K562 (cell line): ENCODE data around the gene C1QTNF12. TPM values are rescaled to one million over a fixed set of nuclear protein-coding genes. Genes with fewer than 3 reads are reported as not detected.

Source experiments
- CHD2 ChIP-seq: IDR thresholded peaks from 2 replicates; pipeline ENCODE4 v1.6.1; 2011; ENCODE audit warnings: low read depth, low read length
- ELK3 ChIP-seq: fragments of 450-650 bp; formaldehyde crosslinking; IDR thresholded peaks from 2 replicates; pipeline ENCODE4 v1.4.0; 2020; ENCODE audit warnings: mild to moderate bottlenecking
- ERF ChIP-seq: fragments of 450-650 bp; formaldehyde crosslinking; IDR thresholded peaks from 2 replicates; pipeline ENCODE4 v1.4.0; 2020; ENCODE audit warnings: mild to moderate bottlenecking, mixed read lengths
- ETS2 ChIP-seq: IDR thresholded peaks from 2 replicates; pipeline ENCODE4 v1.6.1; 2016; ENCODE audit warnings: borderline replicate concordance, missing genetic modification characterization, mild to moderate bottlenecking, moderate library complexity, missing compliant biosample characterization; ENCODE audit not compliant: poor library complexity, severe bottlenecking
- FOXJ2 ChIP-seq: fragments of 200-800 bp; sonication (Bioruptor generic); IDR thresholded peaks from 2 replicates; pipeline ENCODE4 v1.6.1; 2016; ENCODE audit warnings: missing genetic modification characterization, missing compliant biosample characterization
- FOXK1 ChIP-seq: sonication (generic); formaldehyde crosslinking; IDR thresholded peaks from 2 replicates; pipeline ENCODE4 v1.8.0; 2022; ENCODE audit warnings: missing genetic modification reagents, mild to moderate bottlenecking, borderline replicate concordance
- GABPA ChIP-seq: fragments of 200-800 bp; sonication (Bioruptor generic); conservative IDR thresholded peaks from 2 replicates; pipeline ENCODE4 v1.6.1; 2016; ENCODE audit warnings: low read depth, missing genetic modification characterization, missing compliant biosample characterization
- GATAD2A ChIP-seq: fragments of 450-650 bp; IDR thresholded peaks from 2 replicates; pipeline ENCODE4 v1.6.1; 2017
- HCFC1 ChIP-seq: IDR thresholded peaks from 2 replicates; pipeline ENCODE4 v1.6.1; 2012; ENCODE audit warnings: low read depth, low read length, improper control_type of control experiment
- MCM5 ChIP-seq: fragments of 450-650 bp; IDR thresholded peaks from 2 replicates; pipeline ENCODE4 v1.6.1; 2016; ENCODE audit warnings: low read depth
- NFYB ChIP-seq: IDR thresholded peaks from 2 replicates; pipeline ENCODE4 v1.6.1; 2011; ENCODE audit warnings: mild to moderate bottlenecking, moderate library complexity; ENCODE audit not compliant: insufficient read length; ENCODE audit errors: extremely low read depth
- POLR2AphosphoS2 ChIP-seq: IDR thresholded peaks from 2 replicates; pipeline ENCODE4 v1.6.1; 2012; ENCODE audit warnings: low read length, improper control_type of control experiment
- POLR2B ChIP-seq: fragments of 450-650 bp; IDR thresholded peaks from 2 replicates; pipeline ENCODE4 v1.6.1; 2018; ENCODE audit warnings: low read depth; ENCODE audit not compliant: partially characterized antibody
- PRPF4 ChIP-seq: fragments of 200-400 bp; formaldehyde crosslinking; IDR thresholded peaks from one replicate; pipeline ENCODE4 v1.6.1; 2017; ENCODE audit warnings: low read length, low read depth, mild to moderate bottlenecking; ENCODE audit not compliant: insufficient read depth, poor library complexity, severe bottlenecking
- TARDBP ChIP-seq: fragments of 450-650 bp; IDR thresholded peaks from 2 replicates; pipeline ENCODE4 v1.6.1; 2016
- ZBED1 ChIP-seq: IDR thresholded peaks from 2 replicates; pipeline ENCODE4 v1.6.1; 2014
- ZBTB8A ChIP-seq: fragments of 450-650 bp; IDR thresholded peaks from 2 replicates; pipeline ENCODE4 v1.6.1; 2018; ENCODE audit warnings: mild to moderate bottlenecking, moderate library complexity; ENCODE audit not compliant: partially characterized antibody
- ZFP30 ChIP-seq: fragments of 250-450 bp; sonication (Bioruptor Pico); IDR thresholded peaks from 2 replicates; pipeline ENCODE4 v1.8.0; 2022; ENCODE audit warnings: moderate library complexity, mild to moderate bottlenecking, inconsistent platforms, borderline replicate concordance
- ZNF24 ChIP-seq: fragments of 450-650 bp; IDR thresholded peaks from 2 replicates; pipeline ENCODE4 v1.6.1; 2016
- ZNF584 ChIP-seq: fragments of 200-800 bp; sonication (Bioruptor generic); IDR thresholded peaks from 2 replicates; pipeline ENCODE4 v1.6.1; 2016; ENCODE audit warnings: low read depth, mild to moderate bottlenecking, missing genetic modification characterization, missing compliant biosample characterization
- ZNF79 ChIP-seq: fragments of 250-450 bp; sonication (Bioruptor Pico); IDR thresholded peaks from 2 replicates; pipeline ENCODE4 v1.4.0; 2020; ENCODE audit warnings: low read depth, mild to moderate bottlenecking, moderate library complexity
- polyA plus RNA-seq, 8 experiments: library from polyadenylated mRNA; depleted of rRNA in 4 of 8; stranded (reverse) in 5 of 8; unstranded in 3 of 8; fragments of >200 nt; fragmentation: Nextera tagmentation in 2 of 8; fragmentation: Illumina TruSeq in 1 of 8; extraction: Ambion mirVana in 2 of 8; extraction: Trizol in 1 of 8; gene quantifications; 2 replicates each; pipeline versions ENCODE4 v1.2.1 to v1.2.3, GENCODE V29; 2011 to 2014; ENCODE audit warnings: inconsistent platforms in 1 of 8, missing spikeins in 1 of 8
- total RNA-seq, 7 experiments: library from RNA; depleted of rRNA in 6 of 7; stranded (reverse); fragments of >200 nt in 6 of 7; fragmentation: Illumina TruSeq in 2 of 7; extraction: Trizol in 2 of 7; gene quantifications; 2 replicates each; pipeline versions ENCODE4 v1.2.1 to v1.2.3, GENCODE V29; 2011 to 2021; ENCODE audit warnings: low replicate concordance in 1 of 7
- TF ChIP-seq, protein P1 (sequence below): fragments of 450-650 bp; formaldehyde crosslinking; conservative IDR thresholded peaks from 2 replicates; pipeline ENCODE4 v1.4.0; 2022; ENCODE audit warnings: mild to moderate bottlenecking, missing genetic modification characterization
- TF ChIP-seq, protein P2 (sequence below): sonication (generic); IDR thresholded peaks from 2 replicates; pipeline ENCODE4 v1.6.1; 2016
- TF ChIP-seq, protein P3 (sequence below): fragments of 250-450 bp; sonication (Bioruptor Pico); IDR thresholded peaks from 2 replicates; pipeline ENCODE4 v1.9.0; 2021; ENCODE audit warnings: mild to moderate bottlenecking, inconsistent platforms

C1QTNF12 gene
- total and polyA plus RNA-seq, 9 of the 15 experiments (the other 6 are each of a cell fraction or from before 2014, with no cell fraction given): 0.11 to 4.3 (median 0.93) TPM; not detected in 3

DNA sequence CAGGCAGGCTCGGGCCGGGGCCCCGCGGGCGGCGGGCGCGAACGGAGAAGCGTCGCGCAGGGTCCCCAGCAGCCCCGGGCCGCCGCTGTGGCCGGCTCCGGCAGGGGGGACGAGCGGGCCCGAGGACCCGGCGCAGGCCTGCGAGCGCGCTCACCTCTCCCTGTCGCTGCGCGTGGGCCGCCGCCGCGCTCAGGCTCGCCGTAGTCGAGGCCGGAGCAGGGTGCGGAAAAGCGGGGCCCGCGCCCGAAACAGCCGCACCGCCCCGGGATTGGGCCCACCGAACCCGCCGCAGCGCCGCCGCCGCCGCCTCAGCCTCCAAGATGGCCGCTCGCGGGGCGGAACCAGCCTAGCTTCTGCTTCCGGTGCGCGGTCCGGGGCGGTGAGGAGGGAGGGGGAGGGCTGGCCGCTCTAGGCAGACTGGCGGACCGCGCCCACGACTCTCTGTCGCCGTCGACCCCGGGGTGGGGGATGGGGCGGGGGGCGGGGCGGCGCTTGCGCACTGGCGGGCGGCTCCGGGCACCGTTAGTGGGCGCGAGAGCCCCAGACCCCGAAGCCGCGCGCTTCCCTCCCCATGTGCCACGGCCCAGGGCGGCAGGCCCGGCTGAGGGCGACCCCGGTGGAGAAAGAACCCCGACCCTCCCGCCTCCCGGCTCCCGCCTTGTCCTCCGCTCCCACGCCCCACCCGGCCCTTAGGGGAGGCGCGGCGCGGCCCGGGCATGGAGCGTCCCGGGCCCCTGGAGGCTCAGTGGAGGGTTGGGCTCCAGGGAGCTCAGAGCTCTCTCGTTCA lies 27.2 kb upstream of the C1QTNF12 start, which contains the start of gene UBE2J2 (continued):
- TF ChIP-seq, protein P1, sequence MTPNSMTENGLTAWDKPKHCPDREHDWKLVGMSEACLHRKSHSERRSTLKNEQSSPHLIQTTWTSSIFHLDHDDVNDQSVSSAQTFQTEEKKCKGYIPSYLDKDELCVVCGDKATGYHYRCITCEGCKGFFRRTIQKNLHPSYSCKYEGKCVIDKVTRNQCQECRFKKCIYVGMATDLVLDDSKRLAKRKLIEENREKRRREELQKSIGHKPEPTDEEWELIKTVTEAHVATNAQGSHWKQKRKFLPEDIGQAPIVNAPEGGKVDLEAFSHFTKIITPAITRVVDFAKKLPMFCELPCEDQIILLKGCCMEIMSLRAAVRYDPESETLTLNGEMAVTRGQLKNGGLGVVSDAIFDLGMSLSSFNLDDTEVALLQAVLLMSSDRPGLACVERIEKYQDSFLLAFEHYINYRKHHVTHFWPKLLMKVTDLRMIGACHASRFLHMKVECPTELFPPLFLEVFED (CRISPR knock-in tag): no peak
- TF ChIP-seq ZBED1 (no peak; the same call in 1 of the 2 replicates), HCFC1 (peak; percentile 87), POLR2AphosphoS2 (peak; percentile 50; the same call in 1 of the 2 replicates), FOXK1 (CRISPR knock-in tag) (no peak), CHD2 (peak; percentile 53), ELK3 (CRISPR knock-in tag) (no peak), TARDBP (no peak), MCM5 (no peak), PRPF4 (no peak), ZFP30 (CRISPR knock-in tag) (no peak), POLR2B (peak; percentile 66), GATAD2A (0 out of 2 replicates have a peak, but pooled peaks have one; percentile 35), ZNF584 (CRISPR knock-in tag) (no peak), ETS2 (tag) (peak; percentile 30), ERF (peak; percentile 83), GABPA (tag) (peak; percentile 100), ZBTB8A (no peak), ZNF24 (peak; percentile 42; the same call in 1 of the 2 replicates), FOXJ2 (tag) (no peak), NFYB (no peak), ZNF79 (CRISPR knock-in tag) (no peak)
- TF ChIP-seq, protein P2, sequence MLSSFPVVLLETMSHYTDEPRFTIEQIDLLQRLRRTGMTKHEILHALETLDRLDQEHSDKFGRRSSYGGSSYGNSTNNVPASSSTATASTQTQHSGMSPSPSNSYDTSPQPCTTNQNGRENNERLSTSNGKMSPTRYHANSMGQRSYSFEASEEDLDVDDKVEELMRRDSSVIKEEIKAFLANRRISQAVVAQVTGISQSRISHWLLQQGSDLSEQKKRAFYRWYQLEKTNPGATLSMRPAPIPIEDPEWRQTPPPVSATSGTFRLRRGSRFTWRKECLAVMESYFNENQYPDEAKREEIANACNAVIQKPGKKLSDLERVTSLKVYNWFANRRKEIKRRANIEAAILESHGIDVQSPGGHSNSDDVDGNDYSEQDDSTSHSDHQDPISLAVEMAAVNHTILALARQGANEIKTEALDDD: no peak
- TF ChIP-seq, protein P3, sequence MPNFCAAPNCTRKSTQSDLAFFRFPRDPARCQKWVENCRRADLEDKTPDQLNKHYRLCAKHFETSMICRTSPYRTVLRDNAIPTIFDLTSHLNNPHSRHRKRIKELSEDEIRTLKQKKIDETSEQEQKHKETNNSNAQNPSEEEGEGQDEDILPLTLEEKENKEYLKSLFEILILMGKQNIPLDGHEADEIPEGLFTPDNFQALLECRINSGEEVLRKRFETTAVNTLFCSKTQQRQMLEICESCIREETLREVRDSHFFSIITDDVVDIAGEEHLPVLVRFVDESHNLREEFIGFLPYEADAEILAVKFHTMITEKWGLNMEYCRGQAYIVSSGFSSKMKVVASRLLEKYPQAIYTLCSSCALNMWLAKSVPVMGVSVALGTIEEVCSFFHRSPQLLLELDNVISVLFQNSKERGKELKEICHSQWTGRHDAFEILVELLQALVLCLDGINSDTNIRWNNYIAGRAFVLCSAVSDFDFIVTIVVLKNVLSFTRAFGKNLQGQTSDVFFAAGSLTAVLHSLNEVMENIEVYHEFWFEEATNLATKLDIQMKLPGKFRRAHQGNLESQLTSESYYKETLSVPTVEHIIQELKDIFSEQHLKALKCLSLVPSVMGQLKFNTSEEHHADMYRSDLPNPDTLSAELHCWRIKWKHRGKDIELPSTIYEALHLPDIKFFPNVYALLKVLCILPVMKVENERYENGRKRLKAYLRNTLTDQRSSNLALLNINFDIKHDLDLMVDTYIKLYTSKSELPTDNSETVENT (CRISPR knock-in tag): peak; percentile 99
